Activated naive CD4-positive, alpha-beta T cell treated with anti-CD3 and anti-CD28 coated beads, Interleukin-2, amount 50 U/mL, for 72 hours (primary cell): ENCODE results near the gene SMIM38. TPM values are rescaled to one million over a fixed set of nuclear protein-coding genes. Genes with fewer than 3 reads are reported as not detected.

Experiments
- ATAC-seq, 2 donors: fragments of 150-1000 bp; cut with Tn5 transposase; 2 replicates each; pipeline ENCODE4 v1.10.0; 2021; ENCODE audit warnings: mild to moderate bottlenecking in 2 of 2, moderate library complexity in 2 of 2
- DNase-seq, 2 donors: peaks; one replicate each; pipeline ENCODE4 v3.0.0; 2021 to 2022; ENCODE audit warnings: low spot score in 2 of 2
- H3K27ac Mint-ChIP-seq, 2 donors: one replicate each; pipeline ENCODE4 v1.8.0; 2022; ENCODE audit warnings: mild to moderate bottlenecking in 2 of 2, mixed read lengths in 2 of 2
- H3K36me3 Mint-ChIP-seq, 2 donors: one replicate each; pipeline ENCODE4 v1.8.0; 2022; ENCODE audit warnings: mixed read lengths in 2 of 2
- H3K9me3 Mint-ChIP-seq, 2 donors: one replicate each; pipeline ENCODE4 v1.8.0; 2022; ENCODE audit warnings: mixed read lengths in 2 of 2
- total RNA-seq, 2 donors: library from RNA; stranded (reverse); gene quantifications; one replicate each; pipeline ENCODE4 v1.2.3, GENCODE V29; 2022

The SMIM38 gene
- total RNA-seq, 2 donors from 2014 or later: 0.71 to 1.1 TPM

- no peak for DNase-seq
- peaks cover 6 to 8% of the 10 kb centered on the region in 2 donors for H3K36me3 Mint-ChIP-seq
- peaks cover 5 to 14% of the 10 kb centered on the region in 2 donors for H3K9me3 Mint-ChIP-seq
- ATAC-seq: no peak
- H3K27ac Mint-ChIP-seq: peak overlapping the region in 1 of 2 donors; percentile 78
These were observed 4.8 kb downstream of the SMIM38 start for GRCh38 chr11:69160296-69161116.

GRCh38 chr11:69161117-69161407, 5.3 kb downstream of the SMIM38 start:
- DNase-seq: no peak
- no peak for ATAC-seq
- Mint-ChIP-seq H3K36me3 (peaks cover 6 to 8% of the 10 kb centered on the region in 2 donors), H3K27ac (no peak overlapping the region), H3K9me3 (peaks cover 5 to 14% of the 10 kb centered on the region in 2 donors)

GRCh38 chr11:69162505-69162904, 6.8 kb downstream of the SMIM38 start:
- ATAC-seq: no peak
- H3K36me3 Mint-ChIP-seq: peaks cover 6 to 8% of the 10 kb centered on the region in 2 donors
- no peak for DNase-seq
- H3K27ac Mint-ChIP-seq: no peak overlapping the region
- peaks cover 5 to 14% of the 10 kb centered on the region in 2 donors for H3K9me3 Mint-ChIP-seq

DNA sequence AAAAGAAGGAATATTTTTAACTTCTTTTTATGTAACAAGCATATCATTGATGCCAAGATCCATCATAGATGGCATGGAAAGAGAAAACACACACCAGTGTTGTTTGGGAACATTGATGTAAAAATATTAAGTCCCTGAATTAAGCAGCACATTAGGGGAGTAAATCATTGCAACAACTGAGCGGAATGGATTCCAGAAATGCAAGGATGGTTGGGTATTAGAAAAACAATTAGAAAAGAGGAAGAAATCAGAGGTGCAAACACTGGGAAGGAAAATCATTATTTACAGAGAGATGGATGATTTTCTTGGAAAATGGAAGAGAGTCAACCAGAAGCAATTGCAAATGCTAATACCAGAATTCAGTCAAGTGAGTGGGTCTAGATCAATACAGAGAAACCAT, 8.1 kb downstream of the SMIM38 start:
- Mint-ChIP-seq H3K36me3 (peaks cover 6 to 8% of the 10 kb centered on the region in 2 donors), H3K9me3 (peaks cover 5 to 14% of the 10 kb centered on the region in 2 donors), H3K27ac (no peak overlapping the region)
- ATAC-seq: no peak
- no peak for DNase-seq

DNA sequence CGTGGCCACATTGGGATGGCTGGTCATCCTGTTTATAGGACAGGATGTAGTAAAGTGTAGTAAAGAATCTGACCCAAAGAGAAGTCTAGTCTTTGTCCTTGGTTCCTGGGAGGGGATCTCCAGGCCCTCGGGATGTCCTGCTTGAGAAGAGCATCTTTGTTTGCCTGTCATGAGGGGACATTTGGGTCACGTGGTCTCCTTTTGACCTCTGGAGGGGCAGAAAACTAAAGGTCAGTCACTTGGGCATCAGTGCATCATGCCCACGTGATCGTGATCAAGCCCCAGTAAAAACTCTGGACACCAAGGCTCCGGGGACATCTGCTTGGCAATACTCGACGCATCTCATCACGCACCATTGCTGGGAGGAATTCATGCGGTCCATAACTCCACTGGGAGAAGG, 9.1 kb downstream of the SMIM38 start:
- peaks cover 6 to 8% of the 10 kb centered on the region in 2 donors for H3K36me3 Mint-ChIP-seq
- no peak for ATAC-seq
- H3K27ac Mint-ChIP-seq: no peak overlapping the region
- no peak for DNase-seq
- H3K9me3 Mint-ChIP-seq: peaks cover 5 to 23% of the 10 kb centered on the region in 2 donors

GRCh38 chr11:69165775-69166174, 10.0 kb downstream of the SMIM38 start:
- Mint-ChIP-seq H3K9me3 (peaks cover 5 to 23% of the 10 kb centered on the region in 2 donors), H3K36me3 (peaks cover 6 to 8% of the 10 kb centered on the region in 2 donors), H3K27ac (no peak overlapping the region)
- no peak for DNase-seq
- no peak for ATAC-seq

DNA sequence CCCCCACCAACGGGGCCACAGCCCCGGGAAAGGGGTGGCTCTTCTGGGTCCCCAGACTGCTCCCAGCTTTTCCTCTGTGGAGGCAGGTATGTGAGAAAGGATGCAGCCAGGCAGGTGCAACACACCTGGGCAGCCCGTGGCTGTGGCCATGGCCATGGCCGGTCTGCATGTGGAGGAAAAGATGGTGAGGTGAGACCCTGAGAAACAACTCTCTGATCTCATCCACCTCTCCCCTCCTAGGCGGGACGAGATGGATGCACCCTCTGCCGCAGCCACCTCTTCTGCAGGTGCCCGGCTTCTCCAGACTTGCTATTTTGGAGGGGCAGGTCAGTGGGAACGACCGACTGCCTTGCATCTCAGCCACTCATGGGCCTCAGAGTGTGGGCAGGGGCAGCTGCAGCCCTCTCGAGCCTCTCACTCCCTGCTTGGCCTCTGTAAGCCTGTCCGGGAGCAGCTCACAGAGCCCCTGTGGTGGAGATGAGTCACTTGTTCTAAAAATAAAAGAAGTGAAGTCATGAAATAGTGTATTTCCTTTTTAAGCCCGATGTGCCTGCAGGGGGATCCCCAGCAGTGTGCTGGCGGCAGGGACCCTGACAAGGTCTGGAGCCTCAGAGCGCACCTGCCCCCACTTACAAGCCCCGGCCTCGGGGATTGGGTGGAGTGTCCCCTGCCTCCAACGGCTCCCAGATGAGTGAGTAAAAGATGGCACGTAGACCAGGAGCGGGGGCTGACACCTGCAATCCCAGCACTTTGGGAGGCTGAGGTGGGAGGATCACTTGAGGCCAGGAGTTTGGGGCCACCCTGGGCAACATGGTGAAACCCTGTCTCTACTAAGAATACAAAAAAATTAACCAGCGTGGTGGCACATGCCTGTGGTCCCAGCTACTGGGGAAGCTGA, 10.7 kb downstream of the SMIM38 start:
- peaks cover 5 to 23% of the 10 kb centered on the region in 2 donors for H3K9me3 Mint-ChIP-seq
- peak overlapping the region in 1 of 2 donors; percentile 75 for H3K27ac Mint-ChIP-seq

DNA sequence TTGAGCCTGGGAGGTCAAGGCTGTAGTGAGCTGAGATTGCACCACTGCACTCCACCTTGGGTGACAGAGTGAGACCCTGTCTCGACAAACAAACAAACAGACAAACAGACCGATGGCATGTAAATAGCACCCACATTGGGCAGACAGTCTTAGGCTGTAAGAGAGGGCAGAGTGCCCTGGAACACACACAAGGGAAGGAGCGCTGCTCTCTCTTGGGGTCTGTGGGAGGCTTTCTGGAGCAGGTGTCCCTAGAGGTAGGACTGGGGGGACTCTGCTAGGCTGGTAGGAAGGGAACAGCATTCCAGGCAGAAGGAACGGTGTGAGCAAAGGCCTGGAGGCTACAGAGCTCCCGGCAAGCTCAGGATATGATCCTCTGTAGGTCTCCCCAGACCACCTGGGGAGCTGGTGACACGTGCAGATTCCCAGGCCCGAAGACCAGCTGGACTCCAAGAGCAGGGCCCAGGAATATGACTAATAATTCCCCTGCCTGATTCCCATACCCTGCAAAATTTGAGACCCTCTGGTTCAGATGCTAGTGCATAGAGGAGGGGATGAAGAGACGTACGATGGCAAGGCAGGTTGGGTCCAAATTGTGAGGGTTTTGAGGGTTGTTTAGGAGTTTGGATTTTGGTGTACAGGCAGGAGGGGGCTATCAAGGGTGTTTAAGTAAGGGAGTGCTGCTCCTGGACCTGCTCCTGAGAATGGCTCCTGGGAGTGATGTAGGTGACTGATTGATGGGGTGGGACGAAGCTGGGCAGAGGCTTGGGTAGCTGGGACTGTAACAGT, 11.6 kb downstream of the SMIM38 start:
- Mint-ChIP-seq H3K36me3 (peaks cover 6 to 8% of the 10 kb centered on the region in 2 donors), H3K27ac (peak overlapping the region in 1 of 2 donors; percentile 75), H3K9me3 (peaks cover 5 to 24% of the 10 kb centered on the region in 2 donors)
- ATAC-seq (no peak), DNase-seq (no peak)

More for the DNA sequence above, 10.7 kb downstream of the SMIM38 start:
- ATAC-seq (peak; percentile 99), DNase-seq (peak; percentile 37 to 62)
- H3K36me3 Mint-ChIP-seq: peaks cover 6 to 8% of the 10 kb centered on the region in 2 donors

DNA sequence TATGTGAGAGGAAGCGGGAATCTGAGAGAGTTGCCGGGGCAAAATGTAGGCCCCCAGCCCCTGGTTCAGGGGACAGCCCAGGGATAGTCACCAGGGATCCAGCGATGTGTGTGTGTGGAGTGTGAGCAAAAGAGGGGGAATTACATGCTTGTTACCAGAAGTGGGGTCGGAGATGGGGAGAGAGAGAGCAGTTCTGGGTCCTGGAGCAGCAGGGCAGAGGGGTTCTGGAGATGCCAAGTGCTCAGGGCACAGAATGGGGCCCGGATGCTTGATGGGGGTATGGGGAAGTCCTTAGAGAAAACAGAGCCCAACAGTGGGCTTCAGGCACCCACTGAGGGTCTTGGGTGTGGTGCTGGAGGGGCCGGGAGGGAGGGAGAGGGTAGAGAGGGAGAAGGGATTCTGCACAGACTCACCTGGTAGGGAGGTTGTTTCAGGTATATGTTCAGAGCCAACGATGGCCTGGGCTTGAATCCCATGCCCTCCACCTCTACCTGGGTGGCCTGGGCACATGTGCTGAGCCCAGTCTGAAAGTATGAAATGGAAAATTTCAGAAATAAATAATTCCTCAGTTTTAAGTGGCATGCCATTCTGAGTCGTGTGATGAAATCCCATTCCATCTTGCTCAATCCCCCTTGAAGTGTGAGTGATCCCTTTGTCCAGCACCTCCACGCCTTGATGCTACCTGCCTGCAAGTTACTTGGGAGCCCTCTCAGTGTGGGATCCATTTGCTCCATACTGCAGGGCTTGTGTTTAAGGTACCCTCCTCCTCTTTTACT, 12.4 kb downstream of the SMIM38 start:
- no peak overlapping the region for H3K27ac Mint-ChIP-seq
- ATAC-seq: no peak
- H3K9me3 Mint-ChIP-seq: peaks cover 5 to 21% of the 10 kb centered on the region in 2 donors

GRCh38 chr11:69169479-69169878, 13.7 kb downstream of the SMIM38 start:
- ATAC-seq (no peak), DNase-seq (no peak)
- no peaks in the 10 kb centered on the region for H3K36me3 Mint-ChIP-seq
- H3K9me3 Mint-ChIP-seq: peaks cover 0 to 16% of the 10 kb centered on the region in 2 donors
- H3K27ac Mint-ChIP-seq: no peak overlapping the region

More for the DNA sequence above, 12.4 kb downstream of the SMIM38 start:
- H3K36me3 Mint-ChIP-seq: peaks cover 6 to 8% of the 10 kb centered on the region in 2 donors
- DNase-seq: no peak

- H3K27ac Mint-ChIP-seq: no peak overlapping the region
- peaks cover 0 to 16% of the 10 kb centered on the region in 2 donors for H3K9me3 Mint-ChIP-seq
- H3K36me3 Mint-ChIP-seq: no peaks in the 10 kb centered on the region
- ATAC-seq (no peak), DNase-seq (peak in 1 of 2 donors; percentile 14)
These were observed 15.0 kb downstream of the SMIM38 start for GRCh38 chr11:69170704-69171103.

DNA sequence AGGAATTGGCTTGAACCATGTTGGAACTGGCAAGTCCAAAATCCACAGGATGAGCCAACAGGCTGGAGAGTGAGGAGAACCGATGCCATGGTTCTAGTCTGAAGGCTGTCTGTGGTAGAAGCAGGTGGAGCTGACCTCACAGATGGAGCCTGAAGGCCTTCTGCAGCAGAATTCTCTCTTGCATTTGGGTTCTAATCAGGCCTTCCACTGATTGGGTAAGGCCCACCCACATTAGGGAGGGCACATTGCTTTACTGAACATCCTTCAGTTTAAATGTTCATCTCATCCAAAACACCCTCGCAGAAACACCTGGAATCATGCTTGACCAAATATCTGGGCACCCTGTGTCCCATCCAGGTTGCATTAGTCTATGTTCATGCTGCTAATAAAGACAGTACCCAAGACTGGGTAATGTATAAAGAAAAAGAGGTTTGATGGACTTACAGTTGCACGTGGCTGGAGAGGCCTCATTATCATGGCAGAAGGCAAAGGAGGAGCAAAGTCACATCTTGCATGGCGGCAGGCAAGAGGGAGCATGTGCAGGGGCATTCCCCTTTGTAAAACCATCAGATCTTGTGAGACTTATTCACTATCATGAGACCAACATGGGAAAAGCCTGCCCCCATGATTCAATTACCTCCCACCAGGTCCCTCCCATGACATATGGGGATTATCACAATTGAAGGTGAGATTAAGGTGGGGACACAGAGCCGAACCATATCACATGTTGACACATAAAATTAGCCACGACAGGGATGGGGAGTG, 15.9 kb downstream of the SMIM38 start:
- no peak overlapping the region for H3K27ac Mint-ChIP-seq
- H3K9me3 Mint-ChIP-seq: peaks cover 0 to 16% of the 10 kb centered on the region in 2 donors
- no peak for ATAC-seq
- no peaks in the 10 kb centered on the region for H3K36me3 Mint-ChIP-seq
- peak in 1 of 2 donors; percentile 16 for DNase-seq

- ATAC-seq (no peak), DNase-seq (peak in 1 of 2 donors; percentile 18)
- Mint-ChIP-seq H3K27ac (no peak overlapping the region), H3K36me3 (no peaks in the 10 kb centered on the region), H3K9me3 (peaks cover 0 to 16% of the 10 kb centered on the region in 2 donors)
These were observed 16.9 kb downstream of the SMIM38 start for GRCh38 chr11:69172674-69173073.

DNA sequence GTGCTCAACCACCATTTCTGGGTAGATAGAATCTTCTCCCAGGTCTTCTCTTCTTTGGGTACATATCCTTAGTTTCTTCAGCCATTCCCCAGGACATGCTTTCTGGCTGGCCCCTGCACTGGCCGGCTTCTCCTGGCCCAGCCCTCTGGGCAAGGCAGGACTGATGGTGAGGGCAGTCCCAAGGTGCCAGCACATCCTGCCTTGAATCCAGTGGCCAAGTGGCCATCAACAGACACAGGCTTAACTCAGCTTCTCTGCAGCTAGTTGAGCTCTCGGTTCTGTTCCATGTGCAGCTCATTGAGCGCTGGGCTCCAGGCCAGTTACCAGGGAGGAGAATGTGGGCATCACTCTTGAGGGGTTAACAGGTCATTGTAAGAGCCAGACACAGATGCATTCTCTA, 17.6 kb downstream of the SMIM38 start:
- H3K36me3 Mint-ChIP-seq: no peaks in the 10 kb centered on the region
- ATAC-seq (no peak), DNase-seq (peak in 1 of 2 donors; percentile 28)
- H3K27ac Mint-ChIP-seq: no peak overlapping the region
- peaks cover 0 to 16% of the 10 kb centered on the region in 2 donors for H3K9me3 Mint-ChIP-seq

- ATAC-seq: no peak
- no peaks in the 10 kb centered on the region for H3K36me3 Mint-ChIP-seq
- DNase-seq: peak in 1 of 2 donors; percentile 11
These were observed 18.3 kb downstream of the SMIM38 start for GRCh38 chr11:69173925-69174581.

More at GRCh38 chr11:69173925-69174581, 18.3 kb downstream of the SMIM38 start:
- Mint-ChIP-seq H3K9me3 (peaks cover 0 to 14% of the 10 kb centered on the region in 2 donors), H3K27ac (no peak overlapping the region)
